OCI-LY7 (cell line): ENCODE measurements around the gene CMKLR1.

ENCODE experiments used
- EZH2phosphoT487 ChIP-seq: fragments of 200-600 bp; sonication (generic); IDR thresholded peaks from 2 replicates; pipeline ENCODE4 v1.6.1; 2018; ENCODE audit warnings: low read depth, borderline replicate concordance, mild to moderate bottlenecking, mixed run types, antibody characterized with exemption, low read length, moderate library complexity, mixed read lengths
- TF ChIP-seq, protein P1 (sequence below): fragments of 200-600 bp; sonication (generic); conservative IDR thresholded peaks from 2 replicates; pipeline ENCODE4 v1.5.1; 2014; ENCODE audit warnings: mild to moderate bottlenecking, antibody characterized with exemption, low read length, moderate library complexity, mixed read lengths

- TF ChIP-seq, protein P1, sequence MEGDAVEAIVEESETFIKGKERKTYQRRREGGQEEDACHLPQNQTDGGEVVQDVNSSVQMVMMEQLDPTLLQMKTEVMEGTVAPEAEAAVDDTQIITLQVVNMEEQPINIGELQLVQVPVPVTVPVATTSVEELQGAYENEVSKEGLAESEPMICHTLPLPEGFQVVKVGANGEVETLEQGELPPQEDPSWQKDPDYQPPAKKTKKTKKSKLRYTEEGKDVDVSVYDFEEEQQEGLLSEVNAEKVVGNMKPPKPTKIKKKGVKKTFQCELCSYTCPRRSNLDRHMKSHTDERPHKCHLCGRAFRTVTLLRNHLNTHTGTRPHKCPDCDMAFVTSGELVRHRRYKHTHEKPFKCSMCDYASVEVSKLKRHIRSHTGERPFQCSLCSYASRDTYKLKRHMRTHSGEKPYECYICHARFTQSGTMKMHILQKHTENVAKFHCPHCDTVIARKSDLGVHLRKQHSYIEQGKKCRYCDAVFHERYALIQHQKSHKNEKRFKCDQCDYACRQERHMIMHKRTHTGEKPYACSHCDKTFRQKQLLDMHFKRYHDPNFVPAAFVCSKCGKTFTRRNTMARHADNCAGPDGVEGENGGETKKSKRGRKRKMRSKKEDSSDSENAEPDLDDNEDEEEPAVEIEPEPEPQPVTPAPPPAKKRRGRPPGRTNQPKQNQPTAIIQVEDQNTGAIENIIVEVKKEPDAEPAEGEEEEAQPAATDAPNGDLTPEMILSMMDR: no peak
- TF ChIP-seq EZH2phosphoT487: no peak
These were observed 79.1 kb downstream of the CMKLR1 start for GRCh38 chr12:108260039-108260438.
